ENCODE measurements around the gene IGF2BP2. TPM values are rescaled to one million over a fixed set of nuclear protein-coding genes. Genes with fewer than 3 reads are reported as not detected.

Gene IGF2BP2
- total and polyA plus RNA-seq, 2 of the 13 experiments (the other 11 are each of a cell fraction or from before 2014, with no cell fraction given): 6.5 to 46.0 TPM

DNA sequence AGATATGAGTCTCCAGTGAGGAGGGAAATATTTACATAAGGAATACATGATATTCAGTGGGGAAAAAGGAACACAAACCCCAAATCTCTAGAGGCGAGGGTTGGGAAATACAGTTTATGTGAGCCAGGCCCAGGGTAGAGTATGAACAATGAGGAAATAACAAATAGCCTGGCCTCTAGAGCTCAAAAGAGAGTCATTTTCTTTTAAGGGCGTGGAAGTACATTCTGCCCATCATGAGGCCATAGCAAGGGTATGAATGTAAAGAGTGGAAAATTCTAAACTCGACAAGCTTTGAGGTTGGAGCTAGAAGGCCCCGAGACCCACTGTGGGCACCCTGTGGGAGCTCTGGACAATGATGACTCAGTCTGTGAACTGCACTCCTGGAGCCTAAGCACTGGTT is 27.8 kb upstream of the IGF2BP2 start:
- Histone ChIP-seq H4K20me1 (ENCODE audit: insufficient read depth, low read length) (no peaks in the 10 kb centered on the region), H3K27ac (ENCODE audit: extremely low read length, insufficient read depth, low read length) (no peak overlapping the region), H3K4me2 (ENCODE audit: low read depth, low read length) (peak overlapping the region; percentile 3; the same call in 1 of the 2 replicates), H3K36me3 (replicated peaks in 1 of 2; ENCODE audit: control insufficient read depth in 1 of 2, insufficient read depth in 2 of 2, low read length in 2 of 2) (no peaks in the 10 kb centered on the region), H3K79me2 (ENCODE audit: insufficient read depth, low read length) (no peaks in the 10 kb centered on the region), H3K9me3 (ENCODE audit: low read length) (peaks cover 12% of the 10 kb centered on the region; the same call in 1 of the 2 replicates), H3K4me3 (replicated peaks in 1 of 3; ENCODE audit: insufficient read depth in 1 of 3, low read depth in 2 of 3, low read length in 3 of 3) (no peak overlapping the region), H3K27me3 (ENCODE audit: control insufficient read depth in 1 of 2, insufficient read depth in 2 of 2, low read length in 2 of 2) (no peaks in the 10 kb centered on the region; a peak in 1 of 5 replicates), H3K9ac (ENCODE audit: insufficient read depth, low read depth, low read length) (no peak overlapping the region), H2AFZ (ENCODE audit: low read length) (peak overlapping the region; percentile 54), H3K4me1 (ENCODE audit: insufficient read depth, low read length) (peaks cover 31% of the 10 kb centered on the region)
- intact Hi-C loops (cut with micrococcal nuclease; ENCODE audit: unreplicated experiment) (no loop called here), in situ Hi-C loops (cut with HindIII; ENCODE audit: extremely low pct_ligation_motif_present, low pct_unique_long_range_greater_than_20kb) (no loop called here)
- no peak for FAIRE-seq
- BruUV-seq (replicated peaks): no TSS peak
- no peak for DNase-seq (ENCODE audit: low spot score)
- 47% methylated on average over 4 of the region's 4 CpGs for WGBS (ENCODE audit: low lambda C conversion rate)
- ATAC-seq: peak; percentile 39; the same call in 1 of the 3 replicates
- ChIA-PET CTCF (ENCODE audit: low intra/inter-chr PET ratio, low total read pairs) (no interaction called here), POLR2A (no interaction called here)
- TF ChIP-seq NFE2L1 (CRISPR knock-in tag; IDR thresholded peaks at IDR 0.05; ENCODE audit: borderline replicate concordance) (no peak), ZNF746 (CRISPR knock-in tag; IDR thresholded peaks at IDR 0.05) (no peak), FOSL2 (CRISPR knock-in tag; IDR thresholded peaks at IDR 0.05) (0 out of 2 replicates have a peak, but pooled peaks have one; percentile 19), CHD4 (IDR thresholded peaks at IDR 0.05; ENCODE audit: borderline replicate concordance, low read length) (no peak), ZSCAN30 (CRISPR knock-in tag; IDR thresholded peaks at IDR 0.05) (no peak)

DNA sequence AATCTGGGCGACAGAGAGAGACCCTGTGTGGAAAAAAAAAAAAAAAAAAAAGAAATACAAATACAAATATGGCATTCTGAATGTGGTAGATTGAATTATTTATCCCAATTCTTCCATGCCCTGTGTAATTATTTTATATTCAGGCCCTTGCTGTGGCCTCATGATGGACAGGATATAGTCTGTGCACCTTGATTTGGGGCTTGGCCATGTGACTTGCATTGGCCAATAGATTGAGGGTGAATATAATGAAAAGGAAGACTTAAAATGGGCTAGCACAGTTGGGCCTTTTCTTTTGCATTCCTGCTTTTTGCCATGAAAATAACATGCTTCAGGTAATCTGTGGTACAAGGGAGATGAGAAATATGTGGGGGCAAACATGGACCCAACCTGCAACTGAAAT is 27.1 kb upstream of the IGF2BP2 start:
- CTCF ChIA-PET (ENCODE audit: low intra/inter-chr PET ratio, low total read pairs): no interaction called here
- Histone ChIP-seq H3K36me3 (replicated peaks in 1 of 2; ENCODE audit: control insufficient read depth in 1 of 2, insufficient read depth in 2 of 2, low read length in 2 of 2) (no peaks in the 10 kb centered on the region), H3K27ac (ENCODE audit: extremely low read length, insufficient read depth, low read length) (no peak overlapping the region), H3K9ac (ENCODE audit: insufficient read depth, low read depth, low read length) (no peak overlapping the region), H2AFZ (ENCODE audit: low read length) (no peak overlapping the region), H3K27me3 (ENCODE audit: control insufficient read depth in 1 of 2, insufficient read depth in 2 of 2, low read length in 2 of 2) (no peaks in the 10 kb centered on the region; a peak in 1 of 5 replicates), H3K9me3 (ENCODE audit: low read length) (peaks cover 10% of the 10 kb centered on the region; the same call in 1 of the 2 replicates), H3K4me1 (ENCODE audit: insufficient read depth, low read length) (peaks cover 33% of the 10 kb centered on the region), H3K79me2 (ENCODE audit: insufficient read depth, low read length) (no peaks in the 10 kb centered on the region), H3K4me2 (ENCODE audit: low read depth, low read length) (no peak overlapping the region), H4K20me1 (ENCODE audit: insufficient read depth, low read length) (no peaks in the 10 kb centered on the region), H3K4me3 (replicated peaks in 1 of 3; ENCODE audit: insufficient read depth in 1 of 3, low read depth in 2 of 3, low read length in 3 of 3) (no peak overlapping the region)
- no peak for DNase-seq (ENCODE audit: low spot score)
- ATAC-seq: no peak
- FAIRE-seq: no peak
- no TSS peak for BruUV-seq (replicated peaks)
- POLR2A ChIA-PET: interaction anchor here (0.7 kb wide), 1 partner anchor 72 kb away, joined by 3 read pairs; no protein-coding TSS in a partner anchor
- TF ChIP-seq, protein P1, sequence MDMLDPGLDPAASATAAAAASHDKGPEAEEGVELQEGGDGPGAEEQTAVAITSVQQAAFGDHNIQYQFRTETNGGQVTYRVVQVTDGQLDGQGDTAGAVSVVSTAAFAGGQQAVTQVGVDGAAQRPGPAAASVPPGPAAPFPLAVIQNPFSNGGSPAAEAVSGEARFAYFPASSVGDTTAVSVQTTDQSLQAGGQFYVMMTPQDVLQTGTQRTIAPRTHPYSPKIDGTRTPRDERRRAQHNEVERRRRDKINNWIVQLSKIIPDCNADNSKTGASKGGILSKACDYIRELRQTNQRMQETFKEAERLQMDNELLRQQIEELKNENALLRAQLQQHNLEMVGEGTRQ (IDR thresholded peaks at IDR 0.05; ENCODE audit: low read depth, low read length): no peak
- TF ChIP-seq, protein P1 (CRISPR knock-in tag; IDR thresholded peaks at IDR 0.05; ENCODE audit: borderline replicate concordance): peak; percentile 30; the same call in 1 of the 2 replicates
- TF ChIP-seq NFYC (CRISPR knock-in tag; IDR thresholded peaks at IDR 0.05): peak; percentile 38; the same call in 1 of the 2 replicates
- TF ChIP-seq, protein P2, sequence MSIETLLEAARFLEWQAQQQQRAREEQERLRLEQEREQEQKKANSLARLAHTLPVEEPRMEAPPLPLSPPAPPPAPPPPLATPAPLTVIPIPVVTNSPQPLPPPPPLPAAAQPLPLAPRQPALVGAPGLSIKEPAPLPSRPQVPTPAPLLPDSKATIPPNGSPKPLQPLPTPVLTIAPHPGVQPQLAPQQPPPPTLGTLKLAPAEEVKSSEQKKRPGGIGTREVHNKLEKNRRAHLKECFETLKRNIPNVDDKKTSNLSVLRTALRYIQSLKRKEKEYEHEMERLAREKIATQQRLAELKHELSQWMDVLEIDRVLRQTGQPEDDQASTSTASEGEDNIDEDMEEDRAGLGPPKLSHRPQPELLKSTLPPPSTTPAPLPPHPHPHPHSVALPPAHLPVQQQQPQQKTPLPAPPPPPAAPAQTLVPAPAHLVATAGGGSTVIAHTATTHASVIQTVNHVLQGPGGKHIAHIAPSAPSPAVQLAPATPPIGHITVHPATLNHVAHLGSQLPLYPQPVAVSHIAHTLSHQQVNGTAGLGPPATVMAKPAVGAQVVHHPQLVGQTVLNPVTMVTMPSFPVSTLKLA (IDR thresholded peaks at IDR 0.05): no peak
- no peak for TF ChIP-seq ZNF468 (CRISPR knock-in tag; IDR thresholded peaks at IDR 0.05)
- in situ Hi-C loops (cut with HindIII; ENCODE audit: extremely low pct_ligation_motif_present, low pct_unique_long_range_greater_than_20kb): no loop called here
- intact Hi-C loops (cut with micrococcal nuclease; ENCODE audit: unreplicated experiment): no loop called here
- WGBS (ENCODE audit: low lambda C conversion rate): 73% methylated on average over 1 of the region's 1 CpG
